Bronchial epithelial cell (primary cell): ENCODE results near the gene CCL17. TPM values are rescaled to one million over a fixed set of nuclear protein-coding genes. Genes with fewer than 3 reads are reported as not detected.
"Not testable (repeated sequence)": the region's sequence is repeated elsewhere in the genome, so short reads cannot be mapped to it uniquely, and the experiment has no call there.

ENCODE experiments used
- DNase-seq: peaks from one replicate; pipeline ENCODE4 v3.0.0-alpha.2; 2010; ENCODE audit warnings: low read depth
- FAIRE-seq: peaks from 2 replicates; lab custom pipeline; 2011; peaks lifted over from hg19 to GRCh38; lab: Jason Lieb, UNC
- H3K27me3 ChIP-seq: 2 replicates; pipeline ENCODE4 v1.5.1; 2011; ENCODE audit warnings: low read length; ENCODE audit not compliant: control insufficient read depth, insufficient read depth
- H3K36me3 ChIP-seq: 2 replicates; pipeline ENCODE4 v1.5.1; 2011; ENCODE audit warnings: low read length; ENCODE audit not compliant: control insufficient read depth, insufficient read depth
- H3K4me3 ChIP-seq: 2 replicates; pipeline ENCODE4 v1.5.1; 2011; ENCODE audit warnings: mild to moderate bottlenecking, low read depth, low read length, control low read depth
- CTCF ChIP-seq: IDR thresholded peaks from 2 replicates; pipeline ENCODE4 v1.5.1; 2011; ENCODE audit warnings: mild to moderate bottlenecking, moderate library complexity, low read length, control low read depth, inconsistent platforms; ENCODE audit not compliant: insufficient read depth, severe bottlenecking
- total RNA-seq: library from RNA; depleted of rRNA; stranded (reverse); fragments of >200 nt; gene quantifications from 2 replicates; pipeline ENCODE4 v1.2.1, GENCODE V29; 2014

CCL17 gene
- total RNA-seq, 1 donor from 2014 or later: not detected

GRCh38 chr16:57367116-57367752 is 37.3 kb upstream of the CCL17 start:
- no peaks in the 10 kb centered on the region for H3K36me3 ChIP-seq
- DNase-seq (no peak), FAIRE-seq (no peak)
- H3K27me3 ChIP-seq: peaks cover 5% of the 10 kb centered on the region
- TF ChIP-seq CTCF: no peak
- no peak overlapping the region for H3K4me3 ChIP-seq

DNA sequence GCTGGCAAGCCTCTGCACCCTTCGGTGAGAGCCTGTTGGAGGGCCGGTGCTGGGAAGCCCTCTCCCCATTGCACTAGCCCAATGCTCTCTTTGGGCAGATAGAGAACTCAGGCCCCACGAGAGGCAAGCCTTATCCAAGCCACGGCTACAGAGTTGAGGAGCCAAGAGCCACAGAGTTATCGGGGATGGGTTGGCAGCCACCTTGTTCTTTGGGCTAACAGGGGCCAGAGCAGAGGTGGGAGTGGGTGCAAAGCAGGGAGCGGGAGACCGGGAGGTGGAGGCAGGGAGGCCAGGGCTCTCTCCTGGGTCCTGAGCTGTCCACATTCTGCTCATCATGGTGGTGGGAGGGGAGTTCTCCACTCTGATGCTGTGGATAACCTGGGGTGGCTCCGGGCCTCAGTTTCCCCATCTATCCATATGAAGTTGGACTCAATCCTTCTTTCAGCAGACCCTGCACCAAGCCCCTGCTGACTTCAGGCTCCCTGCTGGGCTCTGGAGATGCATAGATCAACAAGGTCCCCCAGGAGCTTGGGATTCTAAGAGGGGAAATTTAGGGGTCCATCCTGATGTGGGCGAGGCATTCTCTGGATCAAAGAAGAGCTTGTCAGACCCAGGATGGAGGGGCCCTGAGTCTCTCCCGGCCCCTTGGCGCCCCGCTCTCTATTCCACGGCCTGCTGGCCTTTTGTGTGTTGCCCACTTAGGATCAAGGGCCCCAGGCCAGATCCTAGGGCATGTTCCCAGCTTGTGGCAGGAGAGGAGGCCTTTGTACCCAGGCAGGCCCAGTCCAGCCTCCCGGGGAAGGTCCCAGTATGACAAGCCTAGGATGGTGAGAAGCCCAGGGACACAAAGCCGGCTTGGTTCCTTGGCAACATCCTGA is 32.8 kb upstream of the CCL17 start:
- TF ChIP-seq CTCF: no peak
- FAIRE-seq (no peak), DNase-seq (no peak)
- Histone ChIP-seq H3K36me3 (no peaks in the 10 kb centered on the region), H3K4me3 (no peak overlapping the region), H3K27me3 (no peaks in the 10 kb centered on the region)

DNA sequence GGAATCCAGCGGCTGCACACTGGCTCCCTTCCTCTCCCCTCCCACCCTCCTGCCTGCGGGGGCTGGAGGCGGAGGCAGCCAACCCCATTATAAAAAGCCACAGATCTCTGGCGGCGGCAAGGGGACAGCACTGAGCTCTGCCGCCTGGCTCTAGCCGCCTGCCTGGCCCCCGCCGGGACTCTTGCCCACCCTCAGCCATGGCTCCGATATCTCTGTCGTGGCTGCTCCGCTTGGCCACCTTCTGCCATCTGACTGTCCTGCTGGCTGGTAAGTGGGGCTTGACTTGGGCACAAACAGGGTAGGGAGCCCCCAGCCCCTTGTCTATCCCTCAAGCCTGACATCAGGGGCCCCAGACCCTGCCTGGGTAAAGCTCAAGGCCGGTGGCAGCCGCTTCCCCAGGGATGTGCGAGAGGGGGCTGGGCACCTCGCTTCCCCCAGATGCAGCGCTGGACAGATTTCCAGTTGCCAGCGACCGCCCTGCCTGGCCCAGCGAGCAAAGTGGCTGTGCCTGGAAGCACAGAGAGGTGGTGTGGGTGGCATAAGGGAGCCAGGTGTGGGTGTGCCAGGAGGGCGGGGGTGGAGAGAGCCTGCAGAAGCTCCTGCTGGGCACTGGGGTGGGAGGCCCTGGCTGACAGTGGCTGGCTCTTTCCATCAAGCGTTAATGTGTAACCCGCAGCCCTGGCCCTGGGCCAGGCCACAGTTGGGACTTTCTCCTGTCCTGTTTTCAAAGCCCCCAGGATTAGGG is 32.0 kb upstream of the CCL17 start, which contains the start of gene CX3CL1:
TSS of gene CX3CL1 (plus strand) at position 119 of the 745 bp plus-strand sequence. CDS start at position 198, 79 bp downstream.
- no peaks in the 10 kb centered on the region for H3K36me3 ChIP-seq
- DNase-seq: peak; percentile 29

DNA sequence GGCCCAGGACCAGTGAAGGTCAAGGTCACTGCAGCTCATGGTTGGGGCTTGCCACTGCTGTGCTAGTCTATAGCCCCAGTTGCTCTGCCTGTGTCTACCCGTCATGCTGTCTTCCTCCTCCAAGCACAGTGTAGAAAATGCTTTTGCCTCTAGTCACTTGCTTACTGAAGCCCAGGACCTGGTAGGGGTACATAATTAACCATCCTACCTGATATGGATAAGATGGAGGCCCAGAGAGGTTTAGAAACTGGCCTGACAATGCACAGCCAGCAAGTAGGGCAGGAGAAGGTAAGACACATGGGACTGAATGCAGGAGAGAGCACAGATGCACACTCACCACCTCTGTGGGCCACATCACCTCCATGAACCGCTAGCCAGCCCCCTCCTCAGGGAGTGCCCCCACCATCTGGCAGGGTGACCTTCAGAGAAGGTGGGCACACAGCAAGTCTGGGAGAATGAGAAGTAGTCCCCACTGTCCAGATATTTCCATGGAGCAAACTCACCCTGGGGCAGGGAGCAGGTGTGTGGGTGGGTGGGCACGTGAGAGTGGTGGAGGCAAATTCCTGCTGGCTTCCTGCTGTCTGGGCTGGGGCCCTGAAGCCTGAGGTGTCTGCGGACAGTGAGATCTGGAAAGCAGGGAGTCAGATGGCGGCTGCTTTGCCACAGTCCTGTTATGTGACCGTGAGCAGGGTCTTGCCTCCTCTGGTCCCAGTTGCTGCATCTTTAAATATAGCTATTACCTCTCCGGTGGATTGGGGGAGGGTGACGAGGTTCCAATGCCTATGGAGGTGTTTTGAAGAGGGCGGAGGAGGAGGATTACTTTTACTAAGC is 31.2 kb upstream of the CCL17 start:
- FAIRE-seq: peak; percentile 83
- Histone ChIP-seq H3K36me3 (no peaks in the 10 kb centered on the region), H3K27me3 (no peaks in the 10 kb centered on the region), H3K4me3 (no peak overlapping the region)
- DNase-seq: no peak
- TF ChIP-seq CTCF: no peak

More for the DNA sequence above, 32.0 kb upstream of the CCL17 start, which contains the start of gene CX3CL1:
- no peak for TF ChIP-seq CTCF
- H3K27me3 ChIP-seq: no peaks in the 10 kb centered on the region
- FAIRE-seq: no peak
- peak within 1 kb of the TSS; percentile 8 for H3K4me3 ChIP-seq

DNA sequence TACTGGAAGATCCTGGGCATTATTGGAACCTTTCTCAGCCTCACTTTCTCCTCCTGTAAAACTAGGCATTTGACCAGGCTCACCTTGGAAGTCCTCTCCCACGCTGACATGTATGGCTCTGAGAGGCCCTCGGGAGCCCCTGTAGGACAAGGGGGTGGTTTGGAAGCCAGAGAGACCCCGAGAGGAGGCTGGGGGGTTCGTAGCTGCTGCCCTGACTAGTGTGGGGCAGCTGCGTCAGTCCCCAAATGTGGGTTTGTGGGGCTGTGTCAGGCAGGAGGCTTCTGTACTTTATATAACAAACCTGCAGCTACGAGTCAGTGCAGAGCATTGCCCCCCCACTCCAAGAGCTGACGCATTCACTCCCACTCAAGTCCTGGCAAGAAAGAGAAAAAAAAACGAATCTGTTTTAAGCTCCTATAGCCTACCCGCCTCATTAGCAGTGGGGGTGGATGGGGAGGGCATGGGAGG is 30.5 kb upstream of the CCL17 start:
- Histone ChIP-seq H3K4me3 (no peak overlapping the region), H3K36me3 (no peaks in the 10 kb centered on the region), H3K27me3 (no peaks in the 10 kb centered on the region)
- TF ChIP-seq CTCF: no peak
- FAIRE-seq (no peak), DNase-seq (peak; percentile 88)

DNA sequence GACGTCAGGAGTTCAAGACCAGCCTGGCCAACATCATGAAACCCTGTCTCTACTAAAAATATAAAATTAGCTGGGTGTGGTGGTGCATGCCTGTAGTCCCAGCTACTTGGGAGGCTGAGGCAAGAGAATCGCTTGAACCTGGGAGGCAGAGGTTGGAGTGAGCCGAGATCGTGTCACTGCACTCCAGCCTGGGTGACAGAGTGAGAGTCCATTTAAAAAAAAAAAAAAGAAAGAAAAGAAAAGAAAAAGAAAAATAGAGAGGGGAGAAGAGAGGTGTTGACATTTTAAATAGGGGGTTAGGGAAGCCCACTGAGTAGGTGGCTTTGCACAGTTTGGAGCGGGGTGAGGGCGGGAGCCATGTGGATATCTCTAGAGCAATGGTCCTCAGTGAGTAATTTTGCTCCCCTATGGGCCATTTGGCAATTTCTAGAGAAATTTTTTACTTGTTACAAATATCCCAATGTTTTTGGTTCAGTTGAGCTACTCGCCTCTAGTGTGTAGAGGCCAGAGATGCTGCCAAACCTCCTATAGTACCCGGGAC is 29.6 kb upstream of the CCL17 start:
- not testable (repeated sequence) for DNase-seq, H3K4me3 ChIP-seq, H3K27me3 ChIP-seq, H3K36me3 ChIP-seq, FAIRE-seq
